PC-9 (cell line): ENCODE measurements around the gene FSIP2. TPM values are rescaled to one million over a fixed set of nuclear protein-coding genes. Genes with fewer than 3 reads are reported as not detected.
A peak's percentile ranks its signal among the peaks of the same experiment; 100 is the strongest.

Experiments
- BruUV-seq: library from RNA; stranded (reverse); fragments of 400-500 nt; replicated peaks from 2 replicates; lab custom pipeline; 2021; lab: Mats Ljungman, UMichigan
- CTCF ChIA-PET: fragments of 300-600 bp; sonication (Branson Sonifier 250); formaldehyde crosslinking; loops from one replicate; lab custom pipeline; 2022; ENCODE audit warnings: antibody characterized with exemption; lab: Charles Lee
- POLR2A ChIA-PET: fragments of 300-600 bp; sonication (Branson Sonifier 250); formaldehyde crosslinking; loops from one replicate; lab custom pipeline; 2022; ENCODE audit warnings: antibody characterized with exemption; ENCODE audit not compliant: unreplicated experiment; lab: Charles Lee
- DNase-seq, 2 experiments: peaks; one replicate each; pipeline versions ENCODE4 v3.0.0 to v3.0.0-alpha.2; 2015 to 2022; ENCODE audit warnings: mixed read lengths in 1 of 2
- H2AFZ ChIP-seq: fragments of 200-600 bp; sonication (generic); 2 replicates; pipeline ENCODE4 v1.8.1; 2017; ENCODE audit warnings: antibody characterized with exemption
- H3F3A ChIP-seq: fragments of 200-600 bp; sonication (generic); 2 replicates; pipeline ENCODE4 v1.8.1; 2017; ENCODE audit warnings: antibody characterized with exemption, mild to moderate bottlenecking, low read depth; ENCODE audit not compliant: insufficient read depth
- H3K27ac ChIP-seq: fragments of 200-600 bp; sonication (generic); 2 replicates; pipeline ENCODE4 v1.6.1; 2016; ENCODE audit warnings: mixed run types
- H3K27me3 ChIP-seq: fragments of 200-600 bp; sonication (generic); 2 replicates; pipeline ENCODE4 v1.6.1; 2016; ENCODE audit warnings: low read depth, mixed run types; ENCODE audit not compliant: insufficient read depth
- H3K36me3 ChIP-seq: fragments of 200-600 bp; sonication (generic); 2 replicates; pipeline ENCODE4 v1.6.1; 2016; ENCODE audit warnings: low read depth, mixed run types
- H3K4me1 ChIP-seq: fragments of 200-600 bp; sonication (generic); replicated peaks from 2 replicates; pipeline ENCODE4 v1.6.1; 2016; ENCODE audit warnings: mixed run types; ENCODE audit not compliant: insufficient read depth
- H3K4me2 ChIP-seq: fragments of 200-600 bp; sonication (generic); 2 replicates; pipeline ENCODE4 v1.6.1; 2017; ENCODE audit warnings: mixed run types
- H3K4me3 ChIP-seq: fragments of 200-600 bp; sonication (generic); 2 replicates; pipeline ENCODE4 v1.6.1; 2016; ENCODE audit warnings: mixed run types
- H3K79me2 ChIP-seq: fragments of 200-600 bp; sonication (generic); 2 replicates; pipeline ENCODE4 v1.6.1; 2017; ENCODE audit warnings: low read depth, mixed run types
- H3K9me2 ChIP-seq: fragments of 200-600 bp; sonication (generic); 2 replicates; pipeline ENCODE4 v1.8.1; 2017; ENCODE audit warnings: mild to moderate bottlenecking; ENCODE audit not compliant: insufficient read depth
- H3K9me3 ChIP-seq: fragments of 200-600 bp; sonication (generic); 2 replicates; pipeline ENCODE4 v1.8.1; 2016; ENCODE audit warnings: low read depth; ENCODE audit not compliant: insufficient read depth
- H4K20me1 ChIP-seq: fragments of 200-600 bp; sonication (generic); 2 replicates; pipeline ENCODE4 v1.8.1; 2017; ENCODE audit not compliant: insufficient read depth
- CTCF ChIP-seq: fragments of 200-600 bp; sonication (generic); conservative IDR thresholded peaks from 2 replicates; pipeline ENCODE4 v1.6.1; 2017; ENCODE audit warnings: mixed run types, antibody characterized with exemption, mild to moderate bottlenecking, moderate library complexity
- EZH2 ChIP-seq: fragments of 200-600 bp; sonication (generic); IDR thresholded peaks from 2 replicates; pipeline ENCODE4 v1.8.0; 2017; ENCODE audit warnings: antibody characterized with exemption, low read depth
- intact Hi-C: fragments of 100-400 bp; cut with micrococcal nuclease; formaldehyde crosslinking; loops from one replicate; pipeline ENCODE4 v1.10.0; 2022; ENCODE audit not compliant: unreplicated experiment
- total RNA-seq: library from RNA; stranded (reverse); gene quantifications from 2 replicates; pipeline ENCODE4 v1.2.3, GENCODE V29; 2021

The FSIP2 gene
- total RNA-seq, 1 experiment from 2014 or later, result 0.22 TPM

- H3K27me3 ChIP-seq, result no peaks in the 10 kb centered on the region
- H3K9me3 ChIP-seq, result no peaks in the 10 kb centered on the region
- no peaks in the 10 kb centered on the region for H3K36me3 ChIP-seq
- ChIA-PET POLR2A (no interaction called here), CTCF (no interaction called here)
- no TSS peak for BruUV-seq
- H3F3A ChIP-seq, result no peaks in the 10 kb centered on the region
- H3K4me3 ChIP-seq, result no peak overlapping the region
- DNase-seq, result no peak
- H3K27ac ChIP-seq, result no peak overlapping the region
- no peaks in the 10 kb centered on the region for H3K9me2 ChIP-seq
- no peak overlapping the region for H3K4me2 ChIP-seq
- no peak overlapping the region for H2AFZ ChIP-seq
- no peaks in the 10 kb centered on the region for H3K4me1 ChIP-seq
- no peaks in the 10 kb centered on the region for H4K20me1 ChIP-seq
- TF ChIP-seq CTCF, result no peak
- no peak for TF ChIP-seq EZH2
- intact Hi-C loops, result no loop called here
- no peaks in the 10 kb centered on the region for H3K79me2 ChIP-seq
Measured at GRCh38 chr2:185736210-185736609, 2.4 kb upstream of the FSIP2 start.

- H3K4me2 ChIP-seq, result no peak overlapping the region
- no peaks in the 10 kb centered on the region for H3K79me2 ChIP-seq
- H3K36me3 ChIP-seq, result no peaks in the 10 kb centered on the region
- CTCF ChIA-PET, result no interaction called here
- POLR2A ChIA-PET, result no interaction called here
- no peaks in the 10 kb centered on the region for H3F3A ChIP-seq
- H3K27me3 ChIP-seq, result no peaks in the 10 kb centered on the region
- DNase-seq, result no peak
- H3K4me3 ChIP-seq, result no peak overlapping the region
- no peaks in the 10 kb centered on the region for H3K9me3 ChIP-seq
- H4K20me1 ChIP-seq, result no peaks in the 10 kb centered on the region
- no peak for TF ChIP-seq CTCF
- TF ChIP-seq EZH2, result no peak
- H3K4me1 ChIP-seq, result no peaks in the 10 kb centered on the region
- BruUV-seq, result no TSS peak
- no peaks in the 10 kb centered on the region for H3K9me2 ChIP-seq
- H2AFZ ChIP-seq, result no peak overlapping the region
- H3K27ac ChIP-seq, result no peak overlapping the region
- intact Hi-C loops, result no loop called here
Measured at GRCh38 chr2:185745864-185746859, 7.6 kb downstream of the FSIP2 start.

- H3K9me2 ChIP-seq, result no peaks in the 10 kb centered on the region
- CTCF ChIA-PET, result no interaction called here
- H3F3A ChIP-seq, result no peaks in the 10 kb centered on the region
- H3K9me3 ChIP-seq, result no peaks in the 10 kb centered on the region
- H3K4me3 ChIP-seq, result no peak overlapping the region
- H3K36me3 ChIP-seq, result no peaks in the 10 kb centered on the region
- H4K20me1 ChIP-seq, result no peaks in the 10 kb centered on the region
- H3K27ac ChIP-seq, result no peak overlapping the region
- no TSS peak for BruUV-seq
- POLR2A ChIA-PET, result no interaction called here
- TF ChIP-seq EZH2 (no peak), CTCF (no peak)
- no peak overlapping the region for H2AFZ ChIP-seq
- H3K4me1 ChIP-seq, result no peaks in the 10 kb centered on the region
- H3K79me2 ChIP-seq, result no peaks in the 10 kb centered on the region
- no peaks in the 10 kb centered on the region for H3K27me3 ChIP-seq
- intact Hi-C loops, result no loop called here
- H3K4me2 ChIP-seq, result no peak overlapping the region
- peak in 1 of 2 experiments; percentile 35 for DNase-seq
Measured at GRCh38 chr2:185757356-185757755, 18.8 kb downstream of the FSIP2 start.
